Suprapubic skin (tissue), 4 donors: ENCODE measurements around the gene SMG1. TPM values are rescaled to one million over a fixed set of nuclear protein-coding genes. Genes with fewer than 3 reads are reported as not detected.
A peak's percentile ranks its signal among the peaks of the same experiment; 100 is the strongest.
"Not testable (repeated sequence)": the region's sequence is repeated elsewhere in the genome, so short reads cannot be mapped to it uniquely, and the experiment has no call there.

Source experiments
- DNase-seq, 2 donors: peaks; one replicate each; pipeline ENCODE4 v3.0.0-alpha.2; 2019; ENCODE audit warnings: low spot score in 2 of 2
- H3K27ac ChIP-seq: fragments of 200-600 bp; sonication (generic); one replicate; pipeline ENCODE4 v1.5.1; 2019
- H3K27me3 ChIP-seq: fragments of 200-600 bp; sonication (generic); one replicate; pipeline ENCODE4 v1.5.1; 2019
- H3K36me3 ChIP-seq: fragments of 200-600 bp; sonication (generic); one replicate; pipeline ENCODE4 v1.5.1; 2019
- H3K4me1 ChIP-seq: fragments of 200-600 bp; sonication (generic); one replicate; pipeline ENCODE4 v1.5.1; 2019
- H3K4me3 ChIP-seq: fragments of 200-600 bp; sonication (generic); one replicate; pipeline ENCODE4 v1.5.1; 2019; ENCODE audit warnings: mild to moderate bottlenecking
- H3K9me3 ChIP-seq: fragments of 200-600 bp; sonication (generic); one replicate; pipeline ENCODE4 v1.5.1; 2019
- EP300 ChIP-seq: sonication (generic); formaldehyde crosslinking; IDR thresholded peaks from one replicate; pipeline ENCODE4 v1.6.1; 2017; ENCODE audit warnings: antibody characterized with exemption
- POLR2A ChIP-seq, 2 donors: fragments of 450-650 bp; IDR thresholded peaks; one replicate each; pipeline ENCODE4 v1.6.1; 2017; ENCODE audit warnings: antibody characterized with exemption in 2 of 2, mild to moderate bottlenecking in 2 of 2, moderate library complexity in 2 of 2
- POLR2AphosphoS5 ChIP-seq, 3 donors: sonication (generic); formaldehyde crosslinking; IDR thresholded peaks; one replicate each; pipeline ENCODE4 v1.6.1; 2017; ENCODE audit warnings: antibody characterized with exemption in 3 of 3
- WGBS: methylation state at CpG from one replicate; pipeline ENCODE4 v1.1.5; 2018; 5-methylcytosine and 5-hydroxymethylcytosine counted together
- total RNA-seq, 4 donors: library from RNA; depleted of rRNA; stranded (reverse); fragments of >200 nt; gene quantifications; one replicate each; pipeline ENCODE4 v1.1.0, GENCODE V29; 2016
- TF ChIP-seq, protein P1 (sequence below), 2 donors: fragments of 200-600 bp in 1 of 2; fragments of 450-650 bp in 1 of 2; sonication (generic) in 1 of 2; IDR thresholded peaks; one replicate each; pipeline ENCODE4 v1.5.1; 2016 to 2019; ENCODE audit warnings: antibody characterized with exemption in 2 of 2, mild to moderate bottlenecking in 1 of 2, moderate library complexity in 1 of 2

The SMG1 gene
- total RNA-seq, 4 donors from 2014 or later = 132 to 446 (median 158) TPM

DNA sequence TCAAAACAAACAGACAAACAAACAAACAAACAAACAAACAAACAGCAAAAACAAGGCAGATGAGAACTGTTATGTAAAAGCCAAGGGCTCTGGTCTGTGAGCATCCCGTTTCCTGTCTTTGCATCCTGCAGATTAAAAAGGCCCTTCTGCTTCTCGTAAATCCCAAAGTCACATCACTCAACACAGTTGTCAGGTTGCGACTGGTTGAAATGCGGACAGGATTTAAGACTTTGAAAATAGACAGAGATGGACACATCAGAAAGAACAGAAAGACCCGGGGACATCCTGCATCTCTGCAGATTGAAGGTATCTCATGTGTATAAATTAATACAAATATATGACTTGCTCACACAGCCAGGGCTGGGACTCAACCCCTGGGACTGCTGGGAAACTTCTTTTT is 39.3 kb upstream of the SMG1 start:
- H3K27ac ChIP-seq = no peak overlapping the region
- peaks cover 22% of the 10 kb centered on the region for H3K4me1 ChIP-seq
- WGBS = 76% methylated on average over 5 of the region's 5 CpGs
- no peaks in the 10 kb centered on the region for H3K36me3 ChIP-seq
- no peaks in the 10 kb centered on the region for H3K9me3 ChIP-seq
- H3K4me3 ChIP-seq = no peak overlapping the region
- H3K27me3 ChIP-seq = no peaks in the 10 kb centered on the region
- no peak for DNase-seq
- TF ChIP-seq, protein P1, sequence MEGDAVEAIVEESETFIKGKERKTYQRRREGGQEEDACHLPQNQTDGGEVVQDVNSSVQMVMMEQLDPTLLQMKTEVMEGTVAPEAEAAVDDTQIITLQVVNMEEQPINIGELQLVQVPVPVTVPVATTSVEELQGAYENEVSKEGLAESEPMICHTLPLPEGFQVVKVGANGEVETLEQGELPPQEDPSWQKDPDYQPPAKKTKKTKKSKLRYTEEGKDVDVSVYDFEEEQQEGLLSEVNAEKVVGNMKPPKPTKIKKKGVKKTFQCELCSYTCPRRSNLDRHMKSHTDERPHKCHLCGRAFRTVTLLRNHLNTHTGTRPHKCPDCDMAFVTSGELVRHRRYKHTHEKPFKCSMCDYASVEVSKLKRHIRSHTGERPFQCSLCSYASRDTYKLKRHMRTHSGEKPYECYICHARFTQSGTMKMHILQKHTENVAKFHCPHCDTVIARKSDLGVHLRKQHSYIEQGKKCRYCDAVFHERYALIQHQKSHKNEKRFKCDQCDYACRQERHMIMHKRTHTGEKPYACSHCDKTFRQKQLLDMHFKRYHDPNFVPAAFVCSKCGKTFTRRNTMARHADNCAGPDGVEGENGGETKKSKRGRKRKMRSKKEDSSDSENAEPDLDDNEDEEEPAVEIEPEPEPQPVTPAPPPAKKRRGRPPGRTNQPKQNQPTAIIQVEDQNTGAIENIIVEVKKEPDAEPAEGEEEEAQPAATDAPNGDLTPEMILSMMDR (IDR thresholded peaks at IDR 0.05) = no peak
- TF ChIP-seq POLR2AphosphoS5 (IDR thresholded peaks at IDR 0.05) (no peak), EP300 (no peak), POLR2A (IDR thresholded peaks at IDR 0.05) (no peak)

DNA sequence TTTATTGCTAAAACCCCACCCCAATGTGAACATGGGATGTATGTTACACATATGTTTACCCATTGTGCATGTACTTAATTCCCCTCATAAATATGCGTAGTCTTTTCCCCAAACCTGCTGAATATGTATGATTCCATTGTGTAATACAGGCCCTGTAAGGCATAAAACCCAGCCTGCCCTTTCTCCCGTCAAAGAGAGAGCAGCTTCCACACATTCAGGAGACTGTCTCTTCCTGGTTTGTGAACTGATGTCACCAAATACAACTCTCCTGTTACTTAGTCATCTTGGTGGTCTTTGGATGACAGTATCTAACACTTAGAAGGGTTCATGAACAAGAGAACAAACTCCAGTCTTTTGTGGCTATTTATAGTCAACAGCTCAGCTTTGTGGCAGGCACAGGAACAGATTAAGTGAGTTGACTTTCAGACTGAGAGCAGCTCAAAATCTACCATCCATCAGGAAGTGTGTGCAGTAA is 32.9 kb upstream of the SMG1 start:
- DNase-seq = no peak
- TF ChIP-seq POLR2A (IDR thresholded peaks at IDR 0.05) = no peak
- TF ChIP-seq, protein P1 (IDR thresholded peaks at IDR 0.05) = no peak
- TF ChIP-seq POLR2AphosphoS5 (IDR thresholded peaks at IDR 0.05) = no peak
- TF ChIP-seq EP300 = no peak
- H3K4me3 ChIP-seq = no peak overlapping the region
- no peaks in the 10 kb centered on the region for H3K36me3 ChIP-seq
- peak overlapping the region; percentile 51 for H3K27ac ChIP-seq
- H3K27me3 ChIP-seq = no peaks in the 10 kb centered on the region
- H3K4me1 ChIP-seq = peaks cover 29% of the 10 kb centered on the region
- 31% methylated on average over 2 of the region's 2 CpGs for WGBS
- H3K9me3 ChIP-seq = no peaks in the 10 kb centered on the region

DNA sequence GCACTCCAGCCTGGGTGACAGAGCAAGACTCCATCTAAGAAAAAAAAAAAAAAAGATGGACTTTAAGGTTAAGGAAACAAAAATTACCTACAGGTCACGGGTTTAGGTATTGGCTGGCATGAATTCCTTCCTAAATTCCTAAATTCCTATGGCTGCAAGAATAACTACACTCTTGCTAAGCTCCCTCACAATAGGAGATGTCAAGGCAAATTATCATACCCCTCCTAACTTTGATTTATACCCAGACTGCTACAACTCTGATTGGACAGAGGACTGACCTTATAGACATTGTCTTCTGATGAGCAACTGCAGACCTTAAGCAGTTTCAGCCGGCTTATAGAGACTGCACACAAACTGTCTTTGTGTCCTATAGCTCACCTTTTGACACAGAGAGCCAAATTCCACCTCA is 32.4 kb upstream of the SMG1 start:
- peaks cover 29% of the 10 kb centered on the region for H3K4me1 ChIP-seq
- no peak overlapping the region for H3K4me3 ChIP-seq
- no peaks in the 10 kb centered on the region for H3K27me3 ChIP-seq
- no peaks in the 10 kb centered on the region for H3K9me3 ChIP-seq
- no peaks in the 10 kb centered on the region for H3K36me3 ChIP-seq
- 55% methylated on average over 2 of the region's 2 CpGs for WGBS
- no peak for DNase-seq
- H3K27ac ChIP-seq = no peak overlapping the region
- TF ChIP-seq, protein P1 (IDR thresholded peaks at IDR 0.05) = no peak
- no peak for TF ChIP-seq EP300
- TF ChIP-seq POLR2AphosphoS5 (IDR thresholded peaks at IDR 0.05) = no peak
- no peak for TF ChIP-seq POLR2A (IDR thresholded peaks at IDR 0.05)

DNA sequence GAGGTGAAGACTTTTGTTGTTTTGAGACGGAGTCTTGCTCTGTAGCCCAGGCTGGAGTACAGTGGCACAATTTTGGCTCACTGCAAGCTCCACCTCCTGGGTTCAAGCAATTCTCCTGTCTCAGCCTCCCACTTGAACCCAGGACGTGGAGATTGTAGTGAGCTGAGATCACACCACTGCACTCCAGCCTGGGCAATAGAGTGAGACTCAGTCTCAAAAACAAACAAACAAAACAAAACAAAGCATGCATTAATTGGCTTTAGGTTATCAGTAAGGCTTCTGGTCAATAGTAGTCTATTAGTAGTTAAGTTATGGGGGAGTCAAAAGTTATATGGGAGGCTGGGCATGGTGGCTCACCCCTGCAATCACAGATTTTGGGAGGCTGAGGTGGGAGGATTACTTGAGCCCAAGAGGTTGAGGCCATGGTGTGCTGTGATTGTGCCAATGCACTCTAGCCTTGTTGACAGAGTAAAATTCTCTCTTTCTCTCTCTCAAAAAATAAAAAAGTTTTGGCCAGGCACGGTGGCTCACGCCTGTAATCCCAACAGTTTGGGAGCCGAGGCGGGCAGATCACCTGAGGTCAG is 30.5 kb upstream of the SMG1 start:
- not testable (repeated sequence) for H3K27ac ChIP-seq, H3K27me3 ChIP-seq, H3K36me3 ChIP-seq, DNase-seq, H3K9me3 ChIP-seq
- Histone ChIP-seq H3K4me3 (peak overlapping the region; percentile 26), H3K4me1 (peaks cover 18% of the 10 kb centered on the region)
- WGBS = 68% methylated on average over 6 of the region's 6 CpGs

DNA sequence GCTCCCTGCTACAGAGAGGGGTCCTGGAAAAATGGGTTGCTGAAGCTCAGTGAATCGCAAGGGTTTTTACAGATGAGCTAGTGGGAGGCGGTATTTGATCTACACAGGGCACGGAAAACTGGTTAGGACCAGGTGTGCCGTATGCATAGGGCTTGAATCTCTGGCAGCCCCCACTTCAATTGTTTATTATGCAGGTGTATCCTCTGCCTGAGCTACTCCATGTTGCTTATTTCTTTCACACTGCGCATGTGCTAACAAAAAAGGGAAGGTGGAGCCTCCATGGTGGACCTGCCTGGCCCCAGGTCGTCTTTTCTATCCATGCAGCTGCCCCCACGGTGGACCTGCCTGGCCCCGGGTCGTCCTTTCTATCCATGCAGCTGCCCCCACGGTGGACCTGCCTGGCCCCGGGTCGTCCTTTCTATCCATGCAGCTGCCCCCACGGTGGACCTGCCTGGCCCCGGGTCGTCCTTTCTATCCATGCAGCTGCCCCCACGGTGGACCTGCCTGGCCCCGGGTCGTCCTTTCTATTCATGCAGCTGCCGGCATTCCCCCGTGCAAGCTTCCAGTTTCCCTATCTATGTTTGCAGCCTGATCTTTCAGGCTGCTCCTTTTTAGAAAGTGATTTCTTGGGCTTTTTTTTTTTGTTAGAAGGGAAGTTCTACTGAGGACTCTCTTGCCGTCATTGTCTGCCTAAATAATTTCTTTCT is 29.8 kb upstream of the SMG1 start:
- peaks cover 11% of the 10 kb centered on the region for H3K4me1 ChIP-seq
- not testable (repeated sequence) for DNase-seq, H3K27me3 ChIP-seq, H3K9me3 ChIP-seq, H3K27ac ChIP-seq, H3K36me3 ChIP-seq
- H3K4me3 ChIP-seq = peak overlapping the region; percentile 26
- 40% methylated on average over 16 of the region's 21 CpGs for WGBS

DNA sequence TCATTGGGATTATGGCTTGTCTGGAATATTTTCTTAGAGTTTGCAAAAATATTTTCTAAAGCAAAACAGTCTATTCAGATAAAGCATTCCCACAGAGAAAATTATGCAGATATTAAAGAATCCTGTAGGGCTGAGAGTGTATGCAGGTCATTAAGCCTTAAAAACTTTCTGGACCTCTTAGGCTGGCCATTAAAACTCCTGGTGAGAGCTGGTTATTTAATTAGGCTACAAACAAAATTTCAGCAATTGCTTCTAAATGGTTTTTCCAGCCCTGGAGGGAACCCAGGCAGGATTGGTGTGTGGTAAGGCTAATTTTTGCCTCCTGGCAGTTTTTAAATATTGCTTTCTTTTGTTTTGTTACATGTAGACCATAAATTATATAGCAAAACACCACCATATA is 27.3 kb upstream of the SMG1 start:
- Histone ChIP-seq H3K4me3 (no peak overlapping the region), H3K36me3 (no peaks in the 10 kb centered on the region), H3K27me3 (no peaks in the 10 kb centered on the region), H3K4me1 (no peaks in the 10 kb centered on the region), H3K9me3 (no peaks in the 10 kb centered on the region), H3K27ac (no peak overlapping the region)
- DNase-seq = no peak
- TF ChIP-seq EP300 = no peak
- TF ChIP-seq, protein P1 (IDR thresholded peaks at IDR 0.05) = no peak
- TF ChIP-seq POLR2A (IDR thresholded peaks at IDR 0.05) = no peak
- TF ChIP-seq POLR2AphosphoS5 (IDR thresholded peaks at IDR 0.05) = no peak
